Mucosa of stomach (tissue), 1 donor: ENCODE measurements around the gene ADIPOR2.

ENCODE experiments used
- H3K27me3 ChIP-seq: one replicate; pipeline ENCODE4 v1.7.0; 2013; ENCODE audit warnings: mild to moderate bottlenecking, low read length; ENCODE audit not compliant: control insufficient read depth, insufficient read depth
- H3K36me3 ChIP-seq: one replicate; pipeline ENCODE4 v1.7.0; 2013; ENCODE audit warnings: low read length; ENCODE audit not compliant: control insufficient read depth, insufficient read depth
- H3K4me1 ChIP-seq: one replicate; pipeline ENCODE4 v1.7.0; 2013; ENCODE audit warnings: mild to moderate bottlenecking, low read length; ENCODE audit not compliant: control insufficient read depth, insufficient read depth
- H3K4me3 ChIP-seq: one replicate; pipeline ENCODE4 v1.7.0; 2013; ENCODE audit warnings: low read length
- H3K9ac ChIP-seq: one replicate; pipeline ENCODE4 v1.7.0; 2013; ENCODE audit warnings: mild to moderate bottlenecking, low read length, moderate library complexity
- H3K9me3 ChIP-seq: one replicate; pipeline ENCODE4 v1.7.0; 2013; ENCODE audit warnings: mild to moderate bottlenecking, low read length, moderate library complexity; ENCODE audit not compliant: control insufficient read depth
- donor health status: Pancreatic carcinoma.

ADIPOR2 gene

GRCh38 chr12:1822699-1823098 is 131.8 kb downstream of the ADIPOR2 start:
- Histone ChIP-seq H3K36me3 (no peaks in the 10 kb centered on the region), H3K4me3 (no peak overlapping the region), H3K9ac (no peak overlapping the region), H3K9me3 (no peaks in the 10 kb centered on the region), H3K4me1 (no peaks in the 10 kb centered on the region), H3K27me3 (peaks cover 55% of the 10 kb centered on the region)

- no peak overlapping the region for H3K4me3 ChIP-seq
- no peaks in the 10 kb centered on the region for H3K36me3 ChIP-seq
- no peaks in the 10 kb centered on the region for H3K9me3 ChIP-seq
- no peaks in the 10 kb centered on the region for H3K4me1 ChIP-seq
- H3K27me3 ChIP-seq = peaks cover 55% of the 10 kb centered on the region
- no peak overlapping the region for H3K9ac ChIP-seq
Measured at GRCh38 chr12:1823237-1823636, 132.4 kb downstream of the ADIPOR2 start.

GRCh38 chr12:1825382-1826102 is 134.7 kb downstream of the ADIPOR2 start:
- H3K4me3 ChIP-seq = no peak overlapping the region
- no peak overlapping the region for H3K9ac ChIP-seq
- peaks cover 45% of the 10 kb centered on the region for H3K27me3 ChIP-seq
- H3K9me3 ChIP-seq = no peaks in the 10 kb centered on the region
- H3K4me1 ChIP-seq = no peaks in the 10 kb centered on the region
- no peaks in the 10 kb centered on the region for H3K36me3 ChIP-seq

- Histone ChIP-seq H3K9ac (no peak overlapping the region), H3K4me3 (no peak overlapping the region), H3K9me3 (no peaks in the 10 kb centered on the region), H3K27me3 (peaks cover 39% of the 10 kb centered on the region), H3K36me3 (no peaks in the 10 kb centered on the region), H3K4me1 (peaks cover 7% of the 10 kb centered on the region)
Measured at GRCh38 chr12:1826401-1826800, 135.5 kb downstream of the ADIPOR2 start.

GRCh38 chr12:1826867-1827705 is 136.2 kb downstream of the ADIPOR2 start:
- Histone ChIP-seq H3K9me3 (no peaks in the 10 kb centered on the region), H3K27me3 (peaks cover 38% of the 10 kb centered on the region), H3K9ac (no peak overlapping the region), H3K4me3 (no peak overlapping the region), H3K4me1 (peaks cover 7% of the 10 kb centered on the region), H3K36me3 (no peaks in the 10 kb centered on the region)

GRCh38 chr12:1827826-1828805 is 137.2 kb downstream of the ADIPOR2 start:
- Histone ChIP-seq H3K4me1 (peaks cover 7% of the 10 kb centered on the region), H3K9ac (no peak overlapping the region), H3K36me3 (no peaks in the 10 kb centered on the region), H3K27me3 (peaks cover 28% of the 10 kb centered on the region), H3K4me3 (no peak overlapping the region), H3K9me3 (no peaks in the 10 kb centered on the region)

- H3K4me1 ChIP-seq = peaks cover 7% of the 10 kb centered on the region
- H3K9me3 ChIP-seq = no peaks in the 10 kb centered on the region
- H3K36me3 ChIP-seq = no peaks in the 10 kb centered on the region
- peaks cover 25% of the 10 kb centered on the region for H3K27me3 ChIP-seq
- H3K9ac ChIP-seq = no peak overlapping the region
- no peak overlapping the region for H3K4me3 ChIP-seq
Measured at GRCh38 chr12:1828856-1829255, 138.0 kb downstream of the ADIPOR2 start.

GRCh38 chr12:1829306-1829900 is 138.5 kb downstream of the ADIPOR2 start:
- Histone ChIP-seq H3K9ac (no peak overlapping the region), H3K9me3 (no peaks in the 10 kb centered on the region), H3K4me1 (peaks cover 7% of the 10 kb centered on the region), H3K27me3 (peaks cover 22% of the 10 kb centered on the region), H3K4me3 (no peak overlapping the region), H3K36me3 (no peaks in the 10 kb centered on the region)

- H3K27me3 ChIP-seq = peaks cover 22% of the 10 kb centered on the region
- no peak overlapping the region for H3K9ac ChIP-seq
- no peaks in the 10 kb centered on the region for H3K36me3 ChIP-seq
- peaks cover 7% of the 10 kb centered on the region for H3K4me1 ChIP-seq
- no peak overlapping the region for H3K4me3 ChIP-seq
- H3K9me3 ChIP-seq = no peaks in the 10 kb centered on the region
Measured at GRCh38 chr12:1830401-1830845, 139.6 kb downstream of the ADIPOR2 start.

- no peaks in the 10 kb centered on the region for H3K9me3 ChIP-seq
- no peak overlapping the region for H3K9ac ChIP-seq
- H3K36me3 ChIP-seq = no peaks in the 10 kb centered on the region
- H3K27me3 ChIP-seq = peaks cover 22% of the 10 kb centered on the region
- peaks cover 7% of the 10 kb centered on the region for H3K4me1 ChIP-seq
- no peak overlapping the region for H3K4me3 ChIP-seq
Measured at GRCh38 chr12:1830981-1831963, 140.4 kb downstream of the ADIPOR2 start.
